HFFc6 (cell line): ENCODE data around the gene METTL9. TPM values are rescaled to one million over a fixed set of nuclear protein-coding genes. Genes with fewer than 3 reads are reported as not detected.
A peak's percentile ranks its signal among the peaks of the same experiment; 100 is the strongest.
"Not testable (repeated sequence)": the region's sequence is repeated elsewhere in the genome, so short reads cannot be mapped to it uniquely, and the experiment has no call there.

ENCODE experiments used
- DNase-seq: peaks from one replicate; pipeline ENCODE4 v3.0.0-alpha.2; 2018
- H3K27ac Mint-ChIP-seq: 2 replicates; pipeline ENCODE4 v1.8.0; 2020; ENCODE audit warnings: mild to moderate bottlenecking, mixed read lengths
- H3K27me3 Mint-ChIP-seq: 2 replicates; pipeline ENCODE4 v1.8.0; 2021; ENCODE audit warnings: mild to moderate bottlenecking, moderate library complexity, mixed read lengths; ENCODE audit not compliant: insufficient read depth
- H3K36me3 Mint-ChIP-seq: 2 replicates; pipeline ENCODE4 v1.8.0; 2021; ENCODE audit warnings: low read depth, mixed read lengths
- H3K4me1 Mint-ChIP-seq: 2 replicates; pipeline ENCODE4 v1.8.0; 2020; ENCODE audit warnings: low read depth, mixed read lengths
- H3K4me3 Mint-ChIP-seq: 2 replicates; pipeline ENCODE4 v1.8.0; 2020; ENCODE audit warnings: mild to moderate bottlenecking, moderate library complexity, mixed read lengths
- H3K9me3 Mint-ChIP-seq: 2 replicates; pipeline ENCODE4 v1.8.0; 2020; ENCODE audit warnings: mild to moderate bottlenecking, mixed read lengths
- CTCF ChIP-seq: fragments of 200-600 bp; sonication (generic); IDR thresholded peaks from 2 replicates; pipeline ENCODE4 v1.5.0; 2021; ENCODE audit warnings: antibody characterized with exemption, mild to moderate bottlenecking
- total RNA-seq, 6 experiments: library from RNA; stranded (reverse); fragmentation: NEBNext Ultra II Directional; extraction: Animal tissue kit (Norgen Biotek cat#: 25700); gene quantifications; 2 replicates in 1 of 6; 3 replicates in 5 of 6; pipeline ENCODE4 v1.2.3, GENCODE V29; 2021

Gene METTL9
- total RNA-seq, 6 experiments from 2014 or later = 147 to 176 (median 151) TPM

GRCh38 chr16:21683184-21683583, 83.8 kb downstream of the METTL9 start:
- Mint-ChIP-seq H3K4me1 (no peaks in the 10 kb centered on the region), H3K27ac (no peak overlapping the region), H3K9me3 (no peaks in the 10 kb centered on the region), H3K4me3 (no peak overlapping the region), H3K27me3 (peaks cover 20% of the 10 kb centered on the region), H3K36me3 (no peaks in the 10 kb centered on the region)
- no peak for TF ChIP-seq CTCF
- DNase-seq = no peak

- Mint-ChIP-seq H3K36me3 (no peaks in the 10 kb centered on the region), H3K27ac (no peak overlapping the region), H3K4me3 (no peak overlapping the region), H3K9me3 (no peaks in the 10 kb centered on the region), H3K4me1 (no peaks in the 10 kb centered on the region), H3K27me3 (peaks cover 18% of the 10 kb centered on the region)
- no peak for DNase-seq
- peak; percentile 73 for TF ChIP-seq CTCF
Observed at GRCh38 chr16:21684199-21684598, 84.8 kb downstream of the METTL9 start.

GRCh38 chr16:21685034-21685455, 85.7 kb downstream of the METTL9 start:
- no peak for DNase-seq
- Mint-ChIP-seq H3K36me3 (no peaks in the 10 kb centered on the region), H3K4me3 (no peak overlapping the region), H3K27me3 (peaks cover 18% of the 10 kb centered on the region), H3K27ac (no peak overlapping the region), H3K4me1 (no peaks in the 10 kb centered on the region), H3K9me3 (no peaks in the 10 kb centered on the region)
- TF ChIP-seq CTCF = no peak

GRCh38 chr16:21689107-21689506, 89.7 kb downstream of the METTL9 start:
- Mint-ChIP-seq H3K27ac (no peak overlapping the region), H3K4me1 (no peaks in the 10 kb centered on the region), H3K4me3 (no peak overlapping the region), H3K27me3 (peaks cover 22% of the 10 kb centered on the region), H3K36me3 (no peaks in the 10 kb centered on the region), H3K9me3 (no peaks in the 10 kb centered on the region)
- no peak for TF ChIP-seq CTCF
- no peak for DNase-seq

GRCh38 chr16:21690967-21691366, 91.6 kb downstream of the METTL9 start:
- H3K4me3 Mint-ChIP-seq, H3K9me3 Mint-ChIP-seq, H3K36me3 Mint-ChIP-seq, H3K27ac Mint-ChIP-seq, H3K4me1 Mint-ChIP-seq, DNase-seq: not testable (repeated sequence)
- peaks cover 28% of the 10 kb centered on the region for H3K27me3 Mint-ChIP-seq

- DNase-seq = no peak
- no peaks in the 10 kb centered on the region for H3K4me1 Mint-ChIP-seq
- H3K4me3 Mint-ChIP-seq = no peak overlapping the region
- peaks cover 26% of the 10 kb centered on the region for H3K27me3 Mint-ChIP-seq
- H3K9me3 Mint-ChIP-seq = no peaks in the 10 kb centered on the region
- no peak overlapping the region for H3K27ac Mint-ChIP-seq
- no peak for TF ChIP-seq CTCF
- H3K36me3 Mint-ChIP-seq = no peaks in the 10 kb centered on the region
Observed at GRCh38 chr16:21694609-21695008, 95.2 kb downstream of the METTL9 start.
